GM12892 (cell line): Measurements from ENCODE around the gene PDYN.

Experiments used
- POLR2A ChIP-seq: IDR thresholded peaks from 2 replicates; pipeline ENCODE4 v1.6.1; 2011; ENCODE audit warnings: low read depth, low read length, control low read depth
- POLR2AphosphoS5 ChIP-seq: IDR thresholded peaks from 2 replicates; pipeline ENCODE4 v1.6.1; 2011; ENCODE audit warnings: low read depth, low read length, control low read depth
- TAF1 ChIP-seq: IDR thresholded peaks from 2 replicates; pipeline ENCODE4 v1.6.1; 2011; ENCODE audit warnings: low read depth, mild to moderate bottlenecking, control low read depth, low read length, borderline replicate concordance

DNA sequence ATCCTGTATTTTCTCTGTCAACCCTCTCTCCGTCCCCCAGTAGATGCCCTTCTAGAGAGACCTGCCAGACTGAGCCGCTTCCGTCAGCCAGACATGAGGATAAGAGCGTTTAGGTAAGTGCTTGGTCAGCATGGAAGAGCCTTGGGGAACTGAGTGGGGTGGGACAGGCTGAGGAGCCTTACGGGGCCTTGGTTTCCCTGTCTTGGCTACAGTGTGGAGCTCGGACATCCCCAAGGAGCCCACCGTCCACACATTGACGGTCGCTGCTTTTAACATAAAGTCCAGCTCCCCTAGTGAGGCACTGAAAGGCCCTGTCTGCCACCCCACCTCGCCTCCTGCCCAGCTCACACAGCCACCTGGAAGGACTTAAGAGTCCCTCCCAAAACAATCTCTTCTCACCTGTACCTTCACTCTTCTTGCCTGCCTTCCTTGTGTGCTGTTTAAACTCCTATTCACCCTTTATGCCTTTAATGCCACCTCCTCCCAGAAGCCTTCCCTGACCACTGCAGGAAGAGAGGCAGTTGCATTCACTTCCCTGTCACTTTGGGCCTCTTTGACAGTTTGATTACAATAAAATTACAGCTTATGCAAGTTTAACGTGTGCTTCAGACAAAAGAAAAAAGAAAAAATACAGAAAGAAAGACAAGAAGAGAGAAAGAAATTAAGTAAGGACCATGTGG is 42.3 kb downstream of the PDYN start:
- no peak for TF ChIP-seq TAF1
- no peak for TF ChIP-seq POLR2AphosphoS5
- no peak for TF ChIP-seq POLR2A
